ENCODE data around the gene MFSD8. TPM values are rescaled to one million over a fixed set of nuclear protein-coding genes. Genes with fewer than 3 reads are reported as not detected.
"Not testable (repeated sequence)": the region's sequence is repeated elsewhere in the genome, so short reads cannot be mapped to it uniquely, and the experiment has no call there.

MFSD8 gene
- total RNA-seq, 1 experiment from 2014 or later, result 16.6 TPM

- Histone ChIP-seq H3K27me3 (replicated peaks; ENCODE audit: insufficient read depth, low read depth, low read length, poor library complexity) (no peaks in the 10 kb centered on the region), H3K27ac (ENCODE audit: low read depth, low read length, poor library complexity, severe bottlenecking) (no peak overlapping the region), H3K36me3 (ENCODE audit: insufficient read depth, low read length, poor library complexity, severe bottlenecking) (no peaks in the 10 kb centered on the region), H3K4me3 (ENCODE audit: low read depth, low read length, poor library complexity, severe bottlenecking) (no peak overlapping the region), H3K4me1 (ENCODE audit: insufficient read depth, low read length, poor library complexity, severe bottlenecking) (no peaks in the 10 kb centered on the region), H3K9me3 (ENCODE audit: low read depth, low read length, poor library complexity, severe bottlenecking) (no peaks in the 10 kb centered on the region)
- intact Hi-C loops (cut with micrococcal nuclease; ENCODE audit: unreplicated experiment), result no loop called here
- no peak for DNase-seq (ENCODE audit: low spot score)
- TF ChIP-seq EZH2 (IDR thresholded peaks at IDR 0.05; ENCODE audit: borderline replicate concordance, low read depth, low read length, poor library complexity, severe bottlenecking) (no peak), CTCF (conservative IDR thresholded peaks at IDR 0.05; ENCODE audit: low read depth, low read length) (no peak)
- no TSS peak for BruUV-seq (replicated peaks)
- CTCF ChIA-PET, result no interaction called here
- POLR2A ChIA-PET (ENCODE audit: low non-redundant PET), result no interaction called here
Observed at GRCh38 chr4:127997534-127998388, 32.8 kb upstream of the MFSD8 start.

GRCh38 chr4:127996521-127996920, 31.5 kb upstream of the MFSD8 start:
- POLR2A ChIA-PET (ENCODE audit: low non-redundant PET); H3K9me3 ChIP-seq (ENCODE audit: low read depth, low read length, poor library complexity, severe bottlenecking); H3K27ac ChIP-seq (ENCODE audit: low read depth, low read length, poor library complexity, severe bottlenecking); H3K36me3 ChIP-seq (ENCODE audit: insufficient read depth, low read length, poor library complexity, severe bottlenecking); H3K4me1 ChIP-seq (ENCODE audit: insufficient read depth, low read length, poor library complexity, severe bottlenecking); H3K4me3 ChIP-seq (ENCODE audit: low read depth, low read length, poor library complexity, severe bottlenecking); intact Hi-C loops (cut with micrococcal nuclease; ENCODE audit: unreplicated experiment); CTCF ChIA-PET; DNase-seq (ENCODE audit: low spot score); H3K27me3 ChIP-seq (replicated peaks; ENCODE audit: insufficient read depth, low read depth, low read length, poor library complexity); BruUV-seq (replicated peaks): not testable (repeated sequence)

- BruUV-seq (replicated peaks), result no TSS peak
- no peak overlapping the region for H3K27ac ChIP-seq (ENCODE audit: low read depth, low read length, poor library complexity, severe bottlenecking)
- peak; percentile 30 for DNase-seq (ENCODE audit: low spot score)
- H3K36me3 ChIP-seq (ENCODE audit: insufficient read depth, low read length, poor library complexity, severe bottlenecking), result no peaks in the 10 kb centered on the region
- intact Hi-C loops (cut with micrococcal nuclease; ENCODE audit: unreplicated experiment), result no loop called here
- no peak overlapping the region for H3K4me3 ChIP-seq (ENCODE audit: low read depth, low read length, poor library complexity, severe bottlenecking)
- no peaks in the 10 kb centered on the region for H3K4me1 ChIP-seq (ENCODE audit: insufficient read depth, low read length, poor library complexity, severe bottlenecking)
- CTCF ChIA-PET, result no interaction called here
- POLR2A ChIA-PET (ENCODE audit: low non-redundant PET), result no interaction called here
- no peaks in the 10 kb centered on the region for H3K9me3 ChIP-seq (ENCODE audit: low read depth, low read length, poor library complexity, severe bottlenecking)
- TF ChIP-seq CTCF (conservative IDR thresholded peaks at IDR 0.05; ENCODE audit: low read depth, low read length), result no peak
- no peak for TF ChIP-seq EZH2 (IDR thresholded peaks at IDR 0.05; ENCODE audit: borderline replicate concordance, low read depth, low read length, poor library complexity, severe bottlenecking)
- no peaks in the 10 kb centered on the region for H3K27me3 ChIP-seq (replicated peaks; ENCODE audit: insufficient read depth, low read depth, low read length, poor library complexity)
Observed at GRCh38 chr4:127995776-127996175, 30.8 kb upstream of the MFSD8 start.

GRCh38 chr4:127993151-127993550, 28.2 kb upstream of the MFSD8 start:
- Histone ChIP-seq H3K27me3 (replicated peaks; ENCODE audit: insufficient read depth, low read depth, low read length, poor library complexity) (no peaks in the 10 kb centered on the region), H3K4me3 (ENCODE audit: low read depth, low read length, poor library complexity, severe bottlenecking) (no peak overlapping the region), H3K9me3 (ENCODE audit: low read depth, low read length, poor library complexity, severe bottlenecking) (no peaks in the 10 kb centered on the region), H3K4me1 (ENCODE audit: insufficient read depth, low read length, poor library complexity, severe bottlenecking) (no peaks in the 10 kb centered on the region), H3K36me3 (ENCODE audit: insufficient read depth, low read length, poor library complexity, severe bottlenecking) (no peaks in the 10 kb centered on the region), H3K27ac (ENCODE audit: low read depth, low read length, poor library complexity, severe bottlenecking) (no peak overlapping the region)
- POLR2A ChIA-PET (ENCODE audit: low non-redundant PET), result no interaction called here
- intact Hi-C loops (cut with micrococcal nuclease; ENCODE audit: unreplicated experiment), result no loop called here
- CTCF ChIA-PET, result no interaction called here
- TF ChIP-seq CTCF (conservative IDR thresholded peaks at IDR 0.05; ENCODE audit: low read depth, low read length) (no peak), EZH2 (IDR thresholded peaks at IDR 0.05; ENCODE audit: borderline replicate concordance, low read depth, low read length, poor library complexity, severe bottlenecking) (no peak)
- no TSS peak for BruUV-seq (replicated peaks)
- DNase-seq (ENCODE audit: low spot score), result no peak
